Testis (tissue), 2 donors: ENCODE measurements around the gene TGIF2.

Experiments used
- CTCF ChIP-seq, 3 experiments: fragments of 450-650 bp in 2 of 3; fragments of 200-600 bp in 1 of 3; sonication (generic) in 1 of 3; IDR thresholded peaks; one replicate each; pipeline ENCODE4 v1.5.1; 2016 to 2019; ENCODE audit warnings: antibody characterized with exemption in 3 of 3, mild to moderate bottlenecking in 2 of 3, moderate library complexity in 1 of 3
- POLR2A ChIP-seq: fragments of 450-650 bp; IDR thresholded peaks from one replicate; pipeline ENCODE4 v1.6.1; 2017; ENCODE audit warnings: antibody characterized with exemption, mild to moderate bottlenecking, moderate library complexity

GRCh38 chr20:36569847-36570429 is 3.5 kb upstream of the TGIF2 start:
- no peak for TF ChIP-seq POLR2A
- no peak for TF ChIP-seq CTCF (IDR thresholded peaks at IDR 0.05)
